Endothelial cell of hepatic sinusoid (primary cell): Measurements from ENCODE around the gene ENC1.

Experiments used
- in situ Hi-C: cut with HindIII; loops from 2 replicates; pipeline ENCODE4 v1.10.0; 2017; ENCODE audit warnings: low sequenced_read_pairs

Gene ENC1

GRCh38 chr5:74616236-74617146 lies 24.0 kb downstream of the ENC1 start:
- in situ Hi-C loops = no loop called here

- in situ Hi-C loops = no loop called here
These were observed 27.2 kb downstream of the ENC1 start for GRCh38 chr5:74613283-74613682.

DNA sequence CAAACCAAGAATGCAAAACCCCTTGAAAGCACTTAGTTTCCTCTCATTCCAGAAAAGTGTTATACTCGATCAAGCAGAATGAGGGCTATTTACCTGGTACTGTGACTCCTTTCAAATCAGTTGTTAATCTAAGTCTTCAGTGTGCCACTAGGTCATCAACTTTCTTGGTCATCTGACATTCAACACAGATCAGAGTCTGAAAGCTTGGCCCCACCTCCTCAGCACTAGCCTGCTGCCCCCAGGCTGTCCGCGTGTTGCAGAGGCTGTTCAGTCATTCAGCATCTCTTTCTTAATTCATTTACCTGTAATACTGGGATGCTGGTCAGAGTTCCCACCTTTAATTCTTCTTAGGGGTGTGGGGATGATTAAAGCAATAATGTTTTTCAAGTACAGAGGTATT lies 28.5 kb downstream of the ENC1 start:
- in situ Hi-C loops = no loop called here

- in situ Hi-C loops = no loop called here
These were observed 31.6 kb downstream of the ENC1 start for GRCh38 chr5:74608736-74609601.

DNA sequence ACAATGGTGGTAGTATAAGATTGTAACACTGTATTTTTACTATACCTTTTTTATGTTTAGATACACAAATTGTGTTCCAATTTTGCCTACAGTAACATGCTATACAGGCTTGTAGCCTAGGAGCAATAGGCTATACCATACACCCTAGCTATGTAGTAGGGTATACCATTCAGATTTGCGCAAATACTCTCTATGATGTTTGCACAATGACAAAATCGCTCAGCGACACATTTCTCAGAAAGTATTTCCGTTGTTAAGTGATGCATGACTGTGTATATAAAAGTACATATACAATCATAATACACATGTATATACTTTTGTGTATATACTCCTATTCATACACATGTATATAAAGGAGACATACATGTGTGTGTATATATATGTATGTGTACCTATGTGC lies 34.8 kb downstream of the ENC1 start:
- in situ Hi-C loops = no loop called here

GRCh38 chr5:74603376-74603775 lies 37.2 kb downstream of the ENC1 start:
- in situ Hi-C loops = no loop called here

GRCh38 chr5:74599148-74599547 lies 41.4 kb downstream of the ENC1 start:
- in situ Hi-C loops = no loop called here

GRCh38 chr5:74598731-74599130 lies 41.8 kb downstream of the ENC1 start:
- in situ Hi-C loops = no loop called here

GRCh38 chr5:74596927-74597326 lies 43.6 kb downstream of the ENC1 start:
- in situ Hi-C loops = no loop called here

DNA sequence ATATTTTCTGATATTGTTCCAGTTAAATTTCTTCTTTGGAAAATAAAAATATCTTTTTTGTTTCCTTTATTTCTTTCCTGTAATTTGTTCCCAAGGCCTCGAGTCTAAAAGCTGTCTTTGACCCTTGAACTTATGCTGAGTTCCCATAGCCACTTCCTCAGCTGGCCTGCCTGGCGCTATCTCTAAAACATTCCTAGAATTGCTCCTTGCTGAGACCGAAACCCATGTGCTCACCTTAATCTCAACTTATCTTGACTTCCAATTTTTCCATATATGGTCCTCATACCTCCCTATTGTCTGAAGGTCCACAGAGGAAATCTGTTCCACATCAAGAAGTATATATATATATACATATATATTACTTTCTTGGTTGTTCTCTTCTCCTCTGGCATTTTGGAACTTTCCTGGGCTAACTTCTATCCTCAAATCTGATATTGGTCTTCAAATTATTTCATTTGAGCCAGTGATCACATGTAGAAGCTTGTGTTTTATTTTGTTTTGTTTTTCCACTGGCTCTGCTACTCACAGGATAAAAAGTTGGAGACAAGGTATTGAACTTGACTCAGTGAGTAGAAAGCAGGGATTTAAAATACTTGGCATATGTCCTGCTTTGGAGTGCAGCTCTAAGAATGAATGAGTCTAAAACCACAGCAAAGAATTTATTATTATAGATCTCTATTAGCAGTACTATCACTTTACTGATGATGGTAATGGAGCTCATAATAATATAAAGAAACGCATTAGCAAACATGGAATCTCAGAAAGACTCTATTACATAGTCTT lies 45.2 kb downstream of the ENC1 start:
- in situ Hi-C loops = no loop called here

- in situ Hi-C loops = no loop called here
These were observed 46.1 kb downstream of the ENC1 start for GRCh38 chr5:74594137-74595040.

GRCh38 chr5:74589204-74590056 lies 51.1 kb downstream of the ENC1 start:
- in situ Hi-C loops = no loop called here

DNA sequence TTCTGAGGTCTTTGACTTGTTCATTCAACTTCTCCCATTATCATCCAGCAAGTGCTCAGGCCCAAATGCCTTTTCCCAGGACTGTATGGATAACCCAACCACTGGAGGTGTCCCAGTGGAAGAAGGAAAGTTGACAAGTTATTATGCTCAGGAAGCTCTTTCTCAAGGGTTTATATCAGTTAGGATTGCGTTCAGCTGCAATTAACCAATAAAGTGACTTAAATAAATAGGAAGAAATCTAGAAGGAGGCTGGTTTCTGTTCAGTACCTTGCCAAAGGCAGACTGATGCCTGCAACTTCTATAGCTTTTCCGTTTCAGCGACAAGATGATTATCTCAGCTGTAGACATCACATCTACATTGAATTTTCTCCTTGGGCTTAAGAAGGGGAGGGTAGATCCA lies 52.1 kb downstream of the ENC1 start:
- in situ Hi-C loops = no loop called here

- in situ Hi-C loops = no loop called here
These were observed 52.6 kb downstream of the ENC1 start for GRCh38 chr5:74587890-74588289.

- in situ Hi-C loops = no loop called here
These were observed 53.2 kb downstream of the ENC1 start for GRCh38 chr5:74587300-74587699.

DNA sequence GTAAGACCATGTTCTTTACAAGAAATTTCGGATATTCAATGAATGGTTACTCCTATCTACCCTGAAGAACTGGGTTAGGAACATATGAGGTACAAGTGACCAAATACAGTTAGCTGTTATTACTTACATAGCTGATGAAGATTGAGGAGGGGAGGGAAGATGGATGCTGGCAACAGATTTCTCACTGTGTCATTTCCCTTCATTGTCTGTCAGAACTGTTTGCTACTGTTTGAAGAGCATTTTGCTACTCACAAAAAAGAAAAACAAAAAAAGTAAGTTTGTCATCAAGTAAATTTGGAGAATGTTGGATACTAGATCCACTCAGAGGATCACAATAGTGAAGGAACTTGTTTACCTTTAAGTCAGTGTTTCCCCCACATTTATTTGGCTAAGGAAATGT lies 53.7 kb downstream of the ENC1 start:
- in situ Hi-C loops = no loop called here

- in situ Hi-C loops = no loop called here
These were observed 57.7 kb downstream of the ENC1 start for GRCh38 chr5:74582853-74583252.

DNA sequence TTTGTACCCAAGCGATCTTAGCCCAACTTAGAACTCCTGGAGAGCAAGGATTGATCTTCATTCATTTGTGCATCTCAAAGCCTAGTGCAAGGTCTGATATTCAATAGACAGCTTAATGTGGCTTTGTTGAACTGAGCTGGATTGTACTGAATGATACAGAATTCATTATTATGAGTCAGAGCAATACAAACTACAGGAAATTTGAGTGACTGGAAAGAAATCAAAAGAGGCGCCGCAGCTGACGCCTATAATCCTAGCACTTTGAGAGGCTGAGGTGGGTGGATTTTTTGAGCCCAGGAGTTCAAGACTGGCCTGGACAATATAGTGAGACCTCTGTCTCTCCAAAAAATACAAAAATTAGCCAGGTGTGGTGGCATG lies 58.6 kb downstream of the ENC1 start:
- in situ Hi-C loops = no loop called here

GRCh38 chr5:74580729-74581109 lies 59.8 kb downstream of the ENC1 start:
- in situ Hi-C loops = no loop called here
